ENCODE results near the gene ARHGAP15. TPM values are rescaled to one million over a fixed set of nuclear protein-coding genes. Genes with fewer than 3 reads are reported as not detected.
A peak's percentile ranks its signal among the peaks of the same experiment; 100 is the strongest.
"Not testable (repeated sequence)": the region's sequence is repeated elsewhere in the genome, so short reads cannot be mapped to it uniquely, and the experiment has no call there.

Gene ARHGAP15
- total RNA-seq: 334 TPM

GRCh38 chr2:143128681-143129580, at the start of gene ARHGAP15:
Gene ARHGAP15, plus strand, starts transcription at chr2:143129419.
- H3K27me3 ChIP-seq (ENCODE audit: insufficient read depth, low read length): no peaks in the 10 kb centered on the region
- peaks cover 57% of the 10 kb centered on the region for H3K4me1 ChIP-seq (ENCODE audit: insufficient read depth, low read length)
- peak within 1 kb of the TSS; percentile 32 for H3K4me3 ChIP-seq (ENCODE audit: low read length)
- no peaks in the 10 kb centered on the region for H3K9me3 ChIP-seq (ENCODE audit: low read depth, low read length)

GRCh38 chr2:143081616-143082015, 47.6 kb upstream of the ARHGAP15 start:
- H3K4me1 ChIP-seq (ENCODE audit: insufficient read depth, low read length): peaks cover 20% of the 10 kb centered on the region
- no peak overlapping the region for H3K4me3 ChIP-seq (ENCODE audit: low read length)
- H3K27me3 ChIP-seq (ENCODE audit: insufficient read depth, low read length): no peaks in the 10 kb centered on the region
- H3K9me3 ChIP-seq (ENCODE audit: low read depth, low read length): no peaks in the 10 kb centered on the region

GRCh38 chr2:143083636-143084035, 45.6 kb upstream of the ARHGAP15 start:
- H3K27me3 ChIP-seq (ENCODE audit: insufficient read depth, low read length): no peaks in the 10 kb centered on the region
- H3K4me3 ChIP-seq (ENCODE audit: low read length): no peak overlapping the region
- H3K4me1 ChIP-seq (ENCODE audit: insufficient read depth, low read length): peaks cover 20% of the 10 kb centered on the region
- no peaks in the 10 kb centered on the region for H3K9me3 ChIP-seq (ENCODE audit: low read depth, low read length)

- Histone ChIP-seq H3K4me3 (ENCODE audit: low read length) (no peak overlapping the region), H3K27me3 (ENCODE audit: insufficient read depth, low read length) (no peaks in the 10 kb centered on the region), H3K4me1 (ENCODE audit: insufficient read depth, low read length) (peaks cover 20% of the 10 kb centered on the region), H3K9me3 (ENCODE audit: low read depth, low read length) (no peaks in the 10 kb centered on the region)
These were observed 44.8 kb upstream of the ARHGAP15 start for GRCh38 chr2:143084462-143084861.

- Histone ChIP-seq H3K4me3 (ENCODE audit: low read length) (no peak overlapping the region), H3K27me3 (ENCODE audit: insufficient read depth, low read length) (no peaks in the 10 kb centered on the region), H3K9me3 (ENCODE audit: low read depth, low read length) (no peaks in the 10 kb centered on the region), H3K4me1 (ENCODE audit: insufficient read depth, low read length) (peaks cover 20% of the 10 kb centered on the region)
These were observed 44.0 kb upstream of the ARHGAP15 start for GRCh38 chr2:143085125-143085784.

GRCh38 chr2:143087033-143087432, 42.2 kb upstream of the ARHGAP15 start:
- Histone ChIP-seq H3K4me1 (ENCODE audit: insufficient read depth, low read length) (peaks cover 20% of the 10 kb centered on the region), H3K9me3 (ENCODE audit: low read depth, low read length) (no peaks in the 10 kb centered on the region), H3K27me3 (ENCODE audit: insufficient read depth, low read length) (no peaks in the 10 kb centered on the region), H3K4me3 (ENCODE audit: low read length) (no peak overlapping the region)

GRCh38 chr2:143088388-143088787, 40.8 kb upstream of the ARHGAP15 start:
- peaks cover 13% of the 10 kb centered on the region for H3K4me1 ChIP-seq (ENCODE audit: insufficient read depth, low read length)
- no peaks in the 10 kb centered on the region for H3K9me3 ChIP-seq (ENCODE audit: low read depth, low read length)
- no peak overlapping the region for H3K4me3 ChIP-seq (ENCODE audit: low read length)
- no peaks in the 10 kb centered on the region for H3K27me3 ChIP-seq (ENCODE audit: insufficient read depth, low read length)

GRCh38 chr2:143089520-143089919, 39.7 kb upstream of the ARHGAP15 start:
- H3K4me3 ChIP-seq (ENCODE audit: low read length); H3K4me1 ChIP-seq (ENCODE audit: insufficient read depth, low read length); H3K9me3 ChIP-seq (ENCODE audit: low read depth, low read length); H3K27me3 ChIP-seq (ENCODE audit: insufficient read depth, low read length): not testable (repeated sequence)

GRCh38 chr2:143110758-143111428, 18.3 kb upstream of the ARHGAP15 start:
- no peaks in the 10 kb centered on the region for H3K9me3 ChIP-seq (ENCODE audit: low read depth, low read length)
- no peaks in the 10 kb centered on the region for H3K27me3 ChIP-seq (ENCODE audit: insufficient read depth, low read length)
- H3K4me3 ChIP-seq (ENCODE audit: low read length): no peak overlapping the region
- peaks cover 8% of the 10 kb centered on the region for H3K4me1 ChIP-seq (ENCODE audit: insufficient read depth, low read length)

GRCh38 chr2:143117225-143117624, 12.0 kb upstream of the ARHGAP15 start:
- no peaks in the 10 kb centered on the region for H3K9me3 ChIP-seq (ENCODE audit: low read depth, low read length)
- no peak overlapping the region for H3K4me3 ChIP-seq (ENCODE audit: low read length)
- peaks cover 16% of the 10 kb centered on the region for H3K4me1 ChIP-seq (ENCODE audit: insufficient read depth, low read length)
- no peaks in the 10 kb centered on the region for H3K27me3 ChIP-seq (ENCODE audit: insufficient read depth, low read length)

GRCh38 chr2:143121079-143121478, 8.1 kb upstream of the ARHGAP15 start:
- H3K9me3 ChIP-seq (ENCODE audit: low read depth, low read length): no peaks in the 10 kb centered on the region

GRCh38 chr2:143121957-143122356, 7.3 kb upstream of the ARHGAP15 start:
- Histone ChIP-seq H3K4me1 (ENCODE audit: insufficient read depth, low read length) (peaks cover 45% of the 10 kb centered on the region), H3K4me3 (ENCODE audit: low read length) (no peak overlapping the region), H3K9me3 (ENCODE audit: low read depth, low read length) (no peaks in the 10 kb centered on the region)

More at GRCh38 chr2:143121079-143121478, 8.1 kb upstream of the ARHGAP15 start:
- no peak overlapping the region for H3K4me3 ChIP-seq (ENCODE audit: low read length)
- H3K27me3 ChIP-seq (ENCODE audit: insufficient read depth, low read length): no peaks in the 10 kb centered on the region
- H3K4me1 ChIP-seq (ENCODE audit: insufficient read depth, low read length): peaks cover 39% of the 10 kb centered on the region

GRCh38 chr2:143123911-143124310, 5.3 kb upstream of the ARHGAP15 start:
- no peaks in the 10 kb centered on the region for H3K9me3 ChIP-seq (ENCODE audit: low read depth, low read length)
- H3K4me3 ChIP-seq (ENCODE audit: low read length): no peak overlapping the region
- H3K4me1 ChIP-seq (ENCODE audit: insufficient read depth, low read length): peaks cover 62% of the 10 kb centered on the region
- H3K27me3 ChIP-seq (ENCODE audit: insufficient read depth, low read length): no peaks in the 10 kb centered on the region

More at GRCh38 chr2:143121957-143122356, 7.3 kb upstream of the ARHGAP15 start:
- H3K27me3 ChIP-seq (ENCODE audit: insufficient read depth, low read length): no peaks in the 10 kb centered on the region

GRCh38 chr2:143124445-143124844, 4.8 kb upstream of the ARHGAP15 start:
- peaks cover 62% of the 10 kb centered on the region for H3K4me1 ChIP-seq (ENCODE audit: insufficient read depth, low read length)
- H3K27me3 ChIP-seq (ENCODE audit: insufficient read depth, low read length): no peaks in the 10 kb centered on the region
- no peak overlapping the region for H3K4me3 ChIP-seq (ENCODE audit: low read length)
- H3K9me3 ChIP-seq (ENCODE audit: low read depth, low read length): no peaks in the 10 kb centered on the region

GRCh38 chr2:143125717-143126116, 3.5 kb upstream of the ARHGAP15 start:
- peaks cover 61% of the 10 kb centered on the region for H3K4me1 ChIP-seq (ENCODE audit: insufficient read depth, low read length)
- H3K4me3 ChIP-seq (ENCODE audit: low read length): no peak overlapping the region
- H3K9me3 ChIP-seq (ENCODE audit: low read depth, low read length): no peaks in the 10 kb centered on the region
- no peaks in the 10 kb centered on the region for H3K27me3 ChIP-seq (ENCODE audit: insufficient read depth, low read length)
